Kidney glomerular epithelial cell (primary cell): ENCODE measurements around the gene SETD6.

Experiments
- DNase-seq: peaks from one replicate; lab custom pipeline; 2025; lab: John Stamatoyannopoulos, UW

Gene SETD6

GRCh38 chr16:58494981-58495520 lies 20.3 kb upstream of the SETD6 start:
- peak; percentile 88 for DNase-seq

- DNase-seq: no peak
Measured at GRCh38 chr16:58495521-58496331, 19.6 kb upstream of the SETD6 start.

- no peak for DNase-seq
Measured at GRCh38 chr16:58497468-58497867, 17.8 kb upstream of the SETD6 start.

- no peak for DNase-seq
Measured at GRCh38 chr16:58497935-58498334, 17.4 kb upstream of the SETD6 start.

GRCh38 chr16:58498341-58499091 lies 16.8 kb upstream of the SETD6 start:
- no peak for DNase-seq

DNA sequence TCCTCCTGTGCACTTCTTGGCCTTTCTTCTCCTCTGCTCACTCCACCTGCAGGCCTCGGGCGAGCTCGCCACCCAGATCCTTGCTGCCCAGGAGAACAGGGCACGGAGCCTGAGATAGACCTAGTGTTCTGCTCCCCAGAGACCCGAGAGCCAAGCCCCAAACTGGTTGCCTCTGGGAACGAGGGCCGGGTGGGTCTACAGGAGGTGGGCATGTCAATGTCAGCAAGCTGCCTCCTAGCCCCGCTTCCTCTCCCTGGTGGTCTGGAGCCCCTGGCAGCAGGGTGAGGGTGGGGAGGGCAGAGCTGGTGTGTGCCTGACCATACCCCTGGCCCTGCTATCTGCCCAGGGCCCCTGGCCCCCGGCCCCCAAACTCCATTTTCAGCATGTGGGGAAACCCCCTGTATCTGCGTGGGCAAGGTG lies 16.2 kb upstream of the SETD6 start:
- DNase-seq: no peak

GRCh38 chr16:58499615-58500351 lies 15.5 kb upstream of the SETD6 start, which contains the start of gene NDRG4:
Gene NDRG4 (plus strand): TSS chr16:58500143. CDS start chr16:58500249, 106 bp downstream.
- DNase-seq: peak; percentile 53

GRCh38 chr16:58500430-58501241 lies 14.7 kb upstream of the SETD6 start:
- no peak for DNase-seq

GRCh38 chr16:58501242-58502131 lies 13.8 kb upstream of the SETD6 start:
- DNase-seq: no peak

GRCh38 chr16:58502217-58502921 lies 12.9 kb upstream of the SETD6 start:
- no peak for DNase-seq

DNA sequence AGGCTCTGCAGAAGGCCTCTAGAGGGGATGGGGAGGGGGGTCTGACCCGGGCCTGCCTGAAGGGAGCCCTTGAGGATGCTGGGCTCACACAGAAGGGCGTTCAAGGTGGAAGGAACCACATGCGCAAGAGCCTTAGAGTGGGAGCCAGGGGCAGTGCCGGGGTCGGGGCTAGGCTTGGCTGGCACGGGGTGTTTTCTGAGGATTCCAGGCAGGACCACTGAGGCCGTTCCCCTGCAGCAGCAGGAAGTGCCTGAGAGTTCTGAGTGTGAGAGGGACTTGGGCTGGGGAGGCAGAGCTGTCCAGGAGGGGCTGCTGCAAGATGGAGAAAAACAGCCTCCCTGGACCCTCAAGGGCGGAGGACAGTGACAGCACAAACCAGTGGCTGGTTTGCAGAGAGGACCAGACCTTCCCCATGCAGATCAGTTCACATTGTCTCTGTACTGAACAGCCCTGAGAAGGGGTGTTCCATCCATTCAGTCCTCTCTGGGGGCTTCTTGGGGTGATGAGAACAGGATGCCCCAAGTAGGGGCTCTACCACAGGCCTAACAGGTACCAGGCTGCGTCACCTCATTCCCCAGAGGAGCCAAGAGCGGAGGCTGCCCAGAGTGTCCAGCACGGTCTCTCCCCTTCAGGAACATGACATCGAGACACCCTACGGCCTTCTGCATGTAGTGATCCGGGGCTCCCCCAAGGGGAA lies 12.0 kb upstream of the SETD6 start:
- DNase-seq: no peak

DNA sequence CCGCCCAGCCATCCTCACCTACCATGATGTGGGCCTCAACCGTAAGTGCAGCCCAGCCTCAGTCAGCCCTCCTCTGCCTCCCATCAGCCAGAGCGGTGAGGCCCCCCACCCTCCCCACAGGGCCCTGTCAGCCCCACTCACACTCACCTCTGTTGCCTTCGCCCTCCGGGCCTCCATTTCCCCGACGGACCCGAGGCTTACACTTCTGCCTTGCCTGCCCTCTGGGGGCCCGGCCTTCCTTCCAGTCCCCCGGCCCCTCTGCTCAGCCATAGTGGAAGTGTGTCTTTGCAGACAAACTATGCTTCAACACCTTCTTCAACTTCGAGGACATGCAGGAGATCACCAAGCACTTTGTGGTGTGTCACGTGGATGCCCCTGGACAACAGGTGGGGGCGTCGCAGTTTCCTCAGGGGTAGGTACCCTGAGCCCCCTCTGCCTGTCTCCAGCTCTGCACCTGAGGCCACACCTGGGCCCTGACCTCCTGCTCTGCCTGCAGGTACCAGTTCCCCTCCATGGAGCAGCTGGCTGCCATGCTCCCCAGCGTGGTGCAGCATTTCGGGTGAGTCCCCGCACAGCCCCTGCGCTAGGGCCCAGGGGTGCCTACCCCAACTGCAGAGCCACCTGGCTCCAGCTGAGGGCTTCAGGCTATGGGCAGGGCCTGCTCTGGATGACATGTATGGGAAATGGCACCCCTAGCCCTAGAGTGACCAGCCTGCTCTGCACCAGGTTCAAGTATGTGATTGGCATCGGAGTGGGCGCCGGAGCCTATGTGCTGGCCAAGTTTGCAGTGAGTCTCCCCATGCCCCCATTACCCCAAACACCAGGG lies 11.2 kb upstream of the SETD6 start:
- DNase-seq: no peak

DNA sequence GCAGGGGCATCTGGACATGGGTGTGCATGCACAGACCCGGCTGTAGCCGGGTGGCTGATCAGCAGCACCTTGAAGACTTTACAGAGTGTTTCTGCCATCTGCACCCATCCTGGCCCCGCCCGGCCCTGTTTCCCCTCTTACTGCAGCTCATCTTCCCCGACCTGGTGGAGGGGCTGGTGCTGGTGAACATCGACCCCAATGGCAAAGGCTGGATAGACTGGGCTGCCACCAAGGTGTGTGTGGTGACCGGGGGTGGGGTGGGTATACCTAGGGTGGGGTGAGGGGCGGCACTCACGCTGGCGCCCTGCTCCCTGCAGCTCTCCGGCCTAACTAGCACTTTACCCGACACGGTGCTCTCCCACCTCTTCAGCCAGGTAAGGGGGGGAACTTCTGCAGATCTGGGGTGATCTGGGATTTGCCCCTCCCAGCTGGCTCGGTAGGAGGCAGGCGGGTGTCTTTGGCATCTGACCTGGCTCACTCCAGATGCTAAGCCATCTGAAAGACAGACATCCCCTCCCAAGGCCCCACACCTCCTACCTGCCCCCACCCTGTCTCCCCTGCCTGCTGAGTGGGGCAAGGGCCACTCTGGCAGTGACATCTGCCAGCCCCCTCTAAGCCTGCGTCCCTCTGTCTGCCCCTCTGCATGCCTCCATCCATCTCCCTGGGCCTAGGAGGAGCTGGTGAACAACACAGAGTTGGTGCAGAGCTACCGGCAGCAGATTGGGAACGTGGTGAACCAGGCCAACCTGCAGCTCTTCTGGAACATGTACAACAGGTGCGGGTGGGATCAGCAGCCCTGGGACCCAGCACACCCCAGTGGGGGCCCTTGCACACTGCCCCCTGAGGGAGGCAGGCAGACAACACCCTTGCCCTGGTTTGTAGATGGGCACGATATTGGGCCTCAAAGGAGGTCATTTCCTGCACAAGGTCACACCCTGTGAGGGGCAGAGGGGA lies 8.8 kb upstream of the SETD6 start:
- no peak for DNase-seq

- no peak for DNase-seq
Measured at GRCh38 chr16:58507195-58507962, 7.9 kb upstream of the SETD6 start.

DNA sequence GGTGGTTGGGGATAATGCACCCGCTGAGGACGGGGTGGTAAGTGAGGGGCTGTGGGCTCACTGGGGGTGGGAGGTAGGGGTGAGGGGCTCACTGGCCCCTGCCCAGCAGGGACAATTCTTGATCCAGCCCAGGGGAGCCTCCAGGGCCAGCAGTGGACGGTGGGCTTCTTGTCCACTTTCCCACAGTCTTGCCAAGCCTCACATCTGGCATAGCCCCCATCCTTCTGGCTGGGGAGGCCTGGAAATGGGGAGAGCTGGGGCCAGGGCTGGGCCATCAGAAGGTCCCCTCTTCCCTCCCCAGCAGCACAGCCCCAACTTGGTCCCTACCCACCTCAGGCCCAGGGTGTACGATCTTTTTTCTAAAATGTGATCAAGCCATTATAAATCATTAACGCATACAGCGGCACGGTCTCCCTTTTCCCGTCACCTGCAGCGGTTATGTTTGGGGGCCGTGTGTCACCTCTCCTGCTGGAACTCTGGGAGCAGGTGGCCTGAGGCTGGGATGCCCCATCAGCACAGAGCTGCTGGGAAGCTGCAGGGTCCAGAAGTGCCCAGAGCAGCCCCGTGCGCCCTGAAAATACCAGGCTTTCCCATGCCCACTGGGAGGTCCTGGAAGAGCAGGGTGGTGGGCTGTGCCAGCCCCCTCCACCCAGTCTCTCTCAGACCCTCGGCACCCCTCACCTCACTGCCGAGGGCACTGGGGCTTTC lies 7.2 kb upstream of the SETD6 start:
- no peak for DNase-seq
